Measurements from ENCODE around the gene IL1RN. TPM values are rescaled to one million over a fixed set of nuclear protein-coding genes. Genes with fewer than 3 reads are reported as not detected.

Gene IL1RN
- total RNA-seq, 1 donor from 2014 or later, result not detected

- Mint-ChIP-seq H3K9me3 (ENCODE audit: unreplicated experiment) (peaks cover 4% of the 10 kb centered on the region), H3K27me3 (ENCODE audit: unreplicated experiment) (peaks cover 4% of the 10 kb centered on the region), H3K4me1 (ENCODE audit: low read depth, unreplicated experiment) (peaks cover 2% of the 10 kb centered on the region), H3K27ac (ENCODE audit: unreplicated experiment) (no peak overlapping the region), H3K4me3 (ENCODE audit: unreplicated experiment) (no peak overlapping the region), H3K36me3 (ENCODE audit: unreplicated experiment) (no peaks in the 10 kb centered on the region)
- DNase-seq, result no peak
- TF ChIP-seq CTCF (IDR thresholded peaks at IDR 0.05; ENCODE audit: partially characterized antibody, unreplicated experiment), result no peak
These were observed 21.5 kb downstream of the IL1RN start for GRCh38 chr2:113148606-113149552.

GRCh38 chr2:113149553-113150257, 22.3 kb downstream of the IL1RN start:
- Mint-ChIP-seq H3K9me3 (ENCODE audit: unreplicated experiment) (peaks cover 4% of the 10 kb centered on the region), H3K4me1 (ENCODE audit: low read depth, unreplicated experiment) (peaks cover 2% of the 10 kb centered on the region), H3K4me3 (ENCODE audit: unreplicated experiment) (no peak overlapping the region), H3K36me3 (ENCODE audit: unreplicated experiment) (no peaks in the 10 kb centered on the region), H3K27me3 (ENCODE audit: unreplicated experiment) (peaks cover 2% of the 10 kb centered on the region), H3K27ac (ENCODE audit: unreplicated experiment) (no peak overlapping the region)
- no peak for DNase-seq
- no peak for TF ChIP-seq CTCF (IDR thresholded peaks at IDR 0.05; ENCODE audit: partially characterized antibody, unreplicated experiment)

- H3K9me3 Mint-ChIP-seq (ENCODE audit: unreplicated experiment), result peaks cover 4% of the 10 kb centered on the region
- peaks cover 2% of the 10 kb centered on the region for H3K27me3 Mint-ChIP-seq (ENCODE audit: unreplicated experiment)
- no peak overlapping the region for H3K4me3 Mint-ChIP-seq (ENCODE audit: unreplicated experiment)
- peaks cover 2% of the 10 kb centered on the region for H3K4me1 Mint-ChIP-seq (ENCODE audit: low read depth, unreplicated experiment)
- no peak for TF ChIP-seq CTCF (IDR thresholded peaks at IDR 0.05; ENCODE audit: partially characterized antibody, unreplicated experiment)
- H3K27ac Mint-ChIP-seq (ENCODE audit: unreplicated experiment), result peak overlapping the region; percentile 40
- no peaks in the 10 kb centered on the region for H3K36me3 Mint-ChIP-seq (ENCODE audit: unreplicated experiment)
- DNase-seq, result no peak
These were observed 22.8 kb downstream of the IL1RN start for GRCh38 chr2:113150258-113150601.

GRCh38 chr2:113155331-113155730, 27.9 kb downstream of the IL1RN start:
- no peak for DNase-seq
- H3K9me3 Mint-ChIP-seq (ENCODE audit: unreplicated experiment), result no peaks in the 10 kb centered on the region
- no peak overlapping the region for H3K4me3 Mint-ChIP-seq (ENCODE audit: unreplicated experiment)
- H3K4me1 Mint-ChIP-seq (ENCODE audit: low read depth, unreplicated experiment), result no peaks in the 10 kb centered on the region
- no peak overlapping the region for H3K27ac Mint-ChIP-seq (ENCODE audit: unreplicated experiment)
- no peak for TF ChIP-seq CTCF (IDR thresholded peaks at IDR 0.05; ENCODE audit: partially characterized antibody, unreplicated experiment)
- peaks cover 13% of the 10 kb centered on the region for H3K27me3 Mint-ChIP-seq (ENCODE audit: unreplicated experiment)
- H3K36me3 Mint-ChIP-seq (ENCODE audit: unreplicated experiment), result no peaks in the 10 kb centered on the region

All from glutamatergic neuron (in vitro differentiated cells).